ENCODE data around the gene ZFR2.
A peak's percentile ranks its signal among the peaks of the same experiment; 100 is the strongest.

Gene ZFR2

GRCh38 chr19:3785451-3785937 lies 83.3 kb downstream of the ZFR2 start:
- DNase-seq = peak; percentile 38

- DNase-seq = no peak
Observed at GRCh38 chr19:3784607-3785450, 84.0 kb downstream of the ZFR2 start.

GRCh38 chr19:3783660-3784584 lies 84.9 kb downstream of the ZFR2 start:
- peak; percentile 44 for DNase-seq

- DNase-seq = no peak
Observed at GRCh38 chr19:3782903-3783302, 85.9 kb downstream of the ZFR2 start.

- DNase-seq = no peak
Observed at GRCh38 chr19:3782330-3782729, 86.5 kb downstream of the ZFR2 start.

GRCh38 chr19:3781603-3782002 lies 87.2 kb downstream of the ZFR2 start:
- no peak for DNase-seq

GRCh38 chr19:3780786-3781304 lies 88.0 kb downstream of the ZFR2 start:
- DNase-seq = no peak

- no peak for DNase-seq
Observed at GRCh38 chr19:3778899-3779723, 89.7 kb downstream of the ZFR2 start.

GRCh38 chr19:3778104-3778867 lies 90.6 kb downstream of the ZFR2 start:
- no peak for DNase-seq

GRCh38 chr19:3776479-3777040 lies 92.3 kb downstream of the ZFR2 start:
- DNase-seq = no peak

GRCh38 chr19:3775831-3776230 lies 93.0 kb downstream of the ZFR2 start:
- no peak for DNase-seq

GRCh38 chr19:3775374-3775711 lies 93.5 kb downstream of the ZFR2 start:
- DNase-seq = no peak

GRCh38 chr19:3774621-3775373 lies 94.0 kb downstream of the ZFR2 start:
- DNase-seq = no peak

GRCh38 chr19:3773814-3774515 lies 94.9 kb downstream of the ZFR2 start:
- no peak for DNase-seq

- no peak for DNase-seq
Observed at GRCh38 chr19:3771906-3772455, 96.9 kb downstream of the ZFR2 start, which contains the start of gene RAX2. RAX2 (minus strand) TSS chr19:3772228; CDS start chr19:3771742, 486 bp downstream.

- no peak for DNase-seq
Observed at GRCh38 chr19:3771000-3771905, 97.6 kb downstream of the ZFR2 start.

- DNase-seq = no peak
Observed at GRCh38 chr19:3770136-3770999, 98.5 kb downstream of the ZFR2 start.
